HG03469 (cell line): ENCODE results near the gene PRKN.

Experiments used
- ATAC-seq: cut with Tn5 transposase; IDR thresholded peaks from one replicate; pipeline ENCODE4 v1.9.1; 2021; ENCODE audit warnings: mild to moderate bottlenecking, moderate library complexity, moderate number of reproducible peaks; ENCODE audit not compliant: unreplicated experiment

Gene PRKN

DNA sequence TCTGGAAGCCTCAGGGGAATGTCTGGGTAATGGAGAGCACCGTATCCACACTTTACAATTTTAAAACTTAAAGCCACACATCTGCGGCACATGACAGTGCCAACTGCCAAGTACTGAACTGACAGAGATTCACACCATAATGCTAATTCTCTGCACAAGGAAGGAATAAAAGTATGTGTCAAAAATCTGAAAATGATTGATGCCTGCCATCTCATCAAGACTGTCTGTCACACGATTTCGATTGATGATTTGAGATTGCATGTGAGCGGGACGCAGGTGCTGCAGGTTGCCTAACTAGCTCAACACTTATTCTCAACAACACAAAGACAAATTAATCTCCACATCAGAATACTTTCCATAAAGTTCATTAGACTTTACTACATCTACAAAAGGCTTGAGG is 391.2 kb downstream of the PRKN start:
- no peak for ATAC-seq

DNA sequence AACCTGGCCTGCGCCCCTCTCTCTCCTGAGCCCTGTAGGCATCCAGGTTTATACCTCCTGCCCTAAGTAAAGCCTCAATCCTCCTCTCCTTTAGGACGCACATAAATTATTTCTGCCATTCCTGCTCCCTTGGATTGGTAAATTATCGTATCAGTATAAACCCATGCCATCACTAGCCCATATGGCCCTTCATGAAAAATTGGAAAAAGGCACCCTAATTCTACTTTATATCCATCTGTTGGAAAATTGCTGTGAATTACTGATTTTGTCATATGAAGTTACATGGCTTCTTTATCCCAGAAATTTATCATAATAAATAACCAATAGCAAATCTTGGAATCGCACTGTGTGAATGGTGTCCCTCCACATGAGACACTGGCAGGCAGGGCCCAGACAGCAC is 395.2 kb downstream of the PRKN start:
- no peak for ATAC-seq

DNA sequence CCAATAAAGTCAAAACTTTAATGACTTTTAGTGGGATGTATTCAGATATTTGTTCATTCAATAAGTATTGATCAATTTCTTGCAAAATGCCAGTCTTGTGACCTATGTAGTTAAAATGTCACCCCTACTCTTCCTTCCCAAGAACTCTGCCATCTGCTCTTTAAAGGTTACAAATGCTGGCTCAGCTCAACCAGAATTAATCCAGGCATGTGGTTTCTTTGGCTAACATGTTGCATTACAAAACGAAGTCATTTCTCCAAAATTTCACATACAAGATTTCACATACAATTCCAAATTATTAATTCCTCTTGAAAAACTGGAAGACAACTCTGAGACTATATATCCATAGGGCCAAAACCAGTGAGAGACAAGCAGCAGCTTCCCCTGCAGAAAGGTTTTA is 395.7 kb downstream of the PRKN start:
- no peak for ATAC-seq

DNA sequence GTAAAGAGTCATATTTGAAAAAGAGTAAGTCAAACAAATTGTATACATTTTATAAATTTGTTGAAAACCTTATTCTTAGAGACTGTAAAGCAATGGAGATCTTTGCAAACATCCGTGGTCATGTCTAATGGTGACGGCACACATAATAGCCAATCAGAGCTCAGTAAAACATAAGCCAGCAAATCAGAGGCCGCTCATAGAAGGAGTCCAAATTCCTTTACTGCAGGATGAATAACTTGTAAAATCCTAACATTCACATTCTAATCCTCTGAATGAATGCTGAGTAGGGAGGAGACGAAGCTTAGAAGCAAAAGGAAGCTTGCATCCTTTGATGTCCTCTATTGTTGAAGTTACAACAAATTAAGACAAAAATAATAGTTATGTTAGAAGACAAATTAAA is 401.7 kb downstream of the PRKN start:
- ATAC-seq = no peak

DNA sequence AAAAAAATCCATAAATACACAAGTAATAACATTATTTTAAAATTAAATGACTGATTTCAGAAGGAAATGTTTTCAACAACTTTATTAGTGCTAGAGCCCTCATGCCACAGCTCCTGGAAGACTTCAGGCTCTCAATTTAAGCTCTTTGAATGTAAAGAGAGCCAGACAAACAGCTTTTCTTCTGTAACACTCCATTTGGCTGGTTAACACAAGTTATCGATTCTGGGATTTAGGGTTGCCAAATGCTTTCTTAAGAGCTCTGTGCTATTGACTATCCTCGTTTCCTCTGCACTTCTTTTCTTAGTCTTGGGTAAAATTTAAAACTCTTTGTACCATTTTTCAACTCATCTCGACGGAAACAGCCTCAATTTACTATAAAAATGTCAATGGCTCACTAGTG is 402.5 kb downstream of the PRKN start:
- no peak for ATAC-seq

DNA sequence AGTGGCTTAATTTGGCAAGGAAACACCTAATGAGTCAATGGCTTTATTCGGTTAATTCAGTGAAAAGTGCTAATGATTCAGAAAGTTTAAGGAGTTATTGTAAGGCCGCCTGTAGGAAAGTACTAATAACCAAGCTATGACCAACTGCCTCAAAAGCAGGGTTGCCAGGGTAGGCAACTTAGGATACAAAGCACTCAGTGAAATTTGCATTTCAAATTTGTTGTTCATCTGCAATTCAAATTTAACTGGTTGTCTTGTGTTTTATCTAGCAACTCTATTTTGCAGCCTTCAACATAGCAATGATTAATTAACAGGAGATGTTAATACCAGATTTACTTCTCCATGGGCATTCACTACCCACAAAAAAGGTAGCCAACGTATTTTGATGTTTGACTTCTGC is 412.3 kb downstream of the PRKN start:
- no peak for ATAC-seq

DNA sequence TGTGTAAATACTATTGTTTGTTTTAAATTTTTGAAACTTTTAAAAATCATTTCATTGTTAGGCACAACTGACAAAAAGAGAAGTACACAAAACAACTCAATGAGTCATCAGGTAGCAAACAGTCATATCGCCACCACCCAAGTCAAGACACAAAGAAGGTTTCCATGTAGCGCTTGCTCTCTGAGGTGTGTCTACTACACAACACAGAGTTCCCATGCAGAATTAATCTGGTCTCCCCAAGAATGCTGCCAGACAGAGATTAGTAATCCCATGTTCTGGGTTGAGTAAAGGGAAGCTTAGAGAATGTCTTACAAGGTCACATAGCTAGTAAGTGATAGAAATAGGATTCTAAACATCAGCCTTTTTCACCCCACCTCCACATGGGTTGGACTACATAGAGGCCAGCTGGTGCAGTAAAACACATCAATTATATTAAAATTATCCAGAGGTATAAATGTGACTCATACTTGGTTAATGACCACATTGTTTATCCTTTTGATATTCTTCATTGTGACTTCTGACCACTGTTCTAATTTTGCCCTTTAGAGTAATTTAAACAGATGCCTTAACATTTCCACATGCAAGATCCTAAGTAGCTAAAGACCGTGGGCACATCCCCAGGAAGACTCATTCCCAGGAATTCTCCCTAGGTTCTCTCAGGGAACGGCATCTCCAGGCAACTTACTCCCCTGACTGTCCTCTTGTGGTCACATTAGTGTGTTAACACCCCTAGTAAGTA is 413.5 kb downstream of the PRKN start:
- ATAC-seq = no peak

DNA sequence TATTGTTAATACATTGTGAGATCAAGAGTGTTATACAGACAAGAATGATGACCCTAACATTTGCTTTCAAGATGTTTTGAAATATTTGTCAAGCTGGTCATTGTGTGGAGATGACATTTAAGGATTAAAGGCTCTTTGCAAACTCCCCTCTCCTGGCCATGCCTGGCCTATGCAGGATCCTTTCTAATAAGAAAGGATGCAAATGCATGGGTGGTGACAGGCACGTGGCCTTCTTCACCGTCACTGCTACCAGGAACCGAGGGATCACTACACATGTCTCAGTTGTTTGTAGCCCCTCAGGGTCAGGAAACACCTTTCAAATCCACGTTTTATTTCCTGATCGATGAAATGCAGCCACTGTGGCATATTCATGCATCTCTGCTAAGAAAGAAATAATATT is 419.7 kb downstream of the PRKN start:
- no peak for ATAC-seq

DNA sequence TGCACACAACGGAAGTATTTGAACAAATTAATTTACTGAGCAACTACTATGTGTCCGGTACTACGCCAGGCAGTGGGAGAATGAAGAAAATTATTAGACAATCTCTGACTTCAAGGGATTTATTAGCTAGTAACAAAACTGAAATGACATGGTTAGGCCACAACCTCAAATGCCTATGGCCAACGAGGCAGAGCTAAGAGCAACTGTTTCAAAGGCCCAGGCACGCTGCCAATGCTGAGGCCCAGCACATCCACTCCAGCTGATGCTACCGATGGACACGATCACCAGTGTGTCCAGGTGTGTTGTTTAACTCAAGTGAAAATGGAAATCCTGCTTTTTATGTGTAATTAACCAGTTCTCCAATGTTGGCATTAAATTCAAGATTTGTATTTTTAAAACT is 420.9 kb downstream of the PRKN start:
- ATAC-seq = no peak

DNA sequence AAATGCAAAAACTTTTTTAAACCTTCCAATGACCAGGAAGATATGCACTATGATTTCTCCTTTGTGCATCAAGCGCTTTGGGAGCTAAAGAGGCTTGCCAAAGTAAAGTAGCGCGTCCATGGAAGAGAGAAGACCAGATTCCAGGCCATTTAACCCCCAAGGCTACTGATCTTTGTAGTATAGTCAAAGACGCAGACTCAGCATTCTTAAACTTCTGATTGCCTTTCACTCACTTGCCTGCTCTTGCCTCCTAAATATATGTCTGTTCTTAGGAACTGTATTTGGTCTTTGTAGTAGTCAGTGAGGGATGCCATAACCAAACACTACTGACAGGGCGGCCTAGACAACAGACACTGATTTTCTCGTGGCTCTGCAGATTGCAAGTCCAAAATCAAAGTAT is 426.4 kb downstream of the PRKN start:
- no peak for ATAC-seq

DNA sequence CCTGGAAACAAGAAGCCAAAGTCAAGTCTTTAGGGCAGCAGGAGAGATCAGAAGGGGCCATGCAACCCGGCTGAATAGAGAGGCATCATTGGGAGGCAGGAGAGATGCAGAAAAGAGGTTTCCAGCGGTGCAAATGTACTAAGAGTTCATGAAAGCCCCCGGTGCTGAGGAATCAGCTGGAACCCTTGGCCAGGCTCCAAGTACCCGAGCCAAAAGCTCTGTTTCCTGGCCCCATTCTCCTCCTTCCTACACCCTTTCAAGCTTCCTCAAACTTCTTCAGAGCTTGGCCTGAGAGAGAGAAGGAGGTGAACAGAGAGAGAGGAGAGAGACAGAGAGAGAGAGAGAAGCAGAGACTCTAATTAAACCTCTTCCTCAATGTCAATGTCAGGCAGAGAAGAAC is 433.5 kb downstream of the PRKN start:
- ATAC-seq = no peak

DNA sequence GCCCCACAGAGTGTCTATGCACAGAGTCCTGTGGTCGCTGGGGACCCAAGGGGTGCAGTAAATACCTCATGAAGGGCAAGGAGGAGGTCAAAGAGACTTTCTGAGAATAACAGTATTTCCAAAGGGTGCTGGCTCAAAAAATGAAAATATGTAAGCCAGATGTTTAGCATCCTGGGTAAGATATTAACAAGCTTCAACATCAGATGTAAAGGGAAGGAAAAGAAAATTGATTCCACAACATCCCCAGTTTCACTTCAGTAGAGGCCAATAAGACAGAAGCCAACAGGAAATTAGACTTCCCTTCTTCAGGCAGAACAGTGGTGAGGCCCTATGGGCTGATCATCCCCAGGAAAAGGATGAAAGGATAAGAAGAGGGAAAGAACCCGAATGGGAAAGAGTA is 434.7 kb downstream of the PRKN start:
- no peak for ATAC-seq

DNA sequence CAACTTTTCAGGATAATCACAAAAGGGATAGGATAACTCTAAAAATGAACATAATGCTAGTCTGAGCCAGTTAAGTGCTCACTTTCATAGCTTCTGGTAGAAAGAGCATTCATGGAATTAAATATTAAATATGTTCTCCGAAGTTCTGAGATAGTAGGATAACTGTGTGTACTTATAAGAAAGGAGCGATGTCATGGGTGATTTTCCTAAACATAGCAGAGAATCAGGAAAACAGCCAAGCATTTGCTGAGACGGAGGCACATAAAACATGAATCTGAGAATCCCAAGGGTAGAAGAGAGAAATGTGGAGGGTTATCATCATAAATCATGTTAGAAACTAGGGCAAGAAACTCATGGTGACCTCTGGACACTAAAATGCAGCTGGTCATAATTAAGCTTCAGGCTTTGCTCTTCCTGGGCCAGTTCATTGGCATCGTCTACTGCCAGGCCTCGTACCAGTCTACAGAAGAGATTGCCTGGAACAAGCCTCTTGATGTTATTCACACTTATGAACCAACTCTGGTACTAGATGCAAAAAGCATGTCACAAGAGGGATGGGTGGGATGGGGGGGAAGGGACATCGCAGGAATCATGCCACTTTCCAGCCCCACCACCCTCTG is 436.6 kb downstream of the PRKN start:
- no peak for ATAC-seq

DNA sequence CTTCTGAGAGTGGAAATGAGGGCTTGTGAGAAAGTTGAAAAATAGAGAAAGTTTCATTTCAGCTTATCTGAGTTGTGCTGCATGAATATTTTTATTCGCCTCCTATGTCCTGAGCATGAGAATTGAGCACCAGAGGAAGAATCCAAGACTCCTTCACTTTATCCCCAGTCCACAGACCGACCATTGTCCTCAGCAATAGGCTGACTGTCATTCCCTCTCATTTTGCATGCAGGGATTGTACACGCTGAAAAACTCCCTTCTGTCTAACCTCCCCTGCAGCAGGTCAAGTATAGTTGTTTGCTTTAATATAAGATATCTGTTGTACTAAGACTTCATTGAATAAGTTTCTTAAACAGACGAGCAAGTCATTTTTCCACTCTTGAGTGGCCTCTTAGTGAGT is 437.6 kb downstream of the PRKN start:
- ATAC-seq = no peak

DNA sequence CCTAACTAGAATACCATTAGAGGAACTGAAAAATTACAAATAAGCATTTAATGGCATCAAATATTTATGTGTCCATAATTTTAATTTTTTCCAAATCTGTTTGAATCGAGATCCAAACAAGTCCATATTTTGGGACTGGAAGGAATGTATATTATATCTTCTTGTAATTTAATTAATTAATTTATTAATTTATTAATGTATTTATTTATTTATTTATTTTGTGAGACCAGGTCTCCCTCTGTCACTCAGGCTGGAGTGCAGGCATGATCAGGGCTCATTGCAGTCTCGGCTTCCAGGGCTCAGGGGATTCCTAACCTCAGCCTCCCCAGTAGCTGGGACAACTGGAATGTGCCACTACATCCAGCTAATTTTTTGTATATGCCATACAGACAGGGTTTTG is 453.6 kb downstream of the PRKN start:
- no peak for ATAC-seq

DNA sequence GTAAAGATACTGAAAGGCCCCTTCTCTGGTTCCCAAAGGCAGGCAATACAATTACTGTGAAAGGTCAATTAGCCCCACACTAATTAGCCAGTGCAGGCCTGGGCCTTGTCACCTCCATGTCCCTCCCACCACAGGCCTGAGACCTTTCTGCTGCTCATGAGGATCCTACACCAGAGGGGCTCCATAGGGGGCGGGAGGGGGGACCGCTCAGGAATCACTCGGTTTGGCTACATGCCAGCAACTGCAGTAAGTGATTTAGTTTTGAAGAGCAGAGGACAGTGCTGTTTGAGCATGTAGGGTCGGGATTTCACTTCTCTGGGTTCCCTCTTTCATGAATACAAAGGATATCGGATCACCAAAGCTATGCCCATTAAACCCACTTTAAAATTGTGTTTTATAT is 455.6 kb downstream of the PRKN start:
- no peak for ATAC-seq

DNA sequence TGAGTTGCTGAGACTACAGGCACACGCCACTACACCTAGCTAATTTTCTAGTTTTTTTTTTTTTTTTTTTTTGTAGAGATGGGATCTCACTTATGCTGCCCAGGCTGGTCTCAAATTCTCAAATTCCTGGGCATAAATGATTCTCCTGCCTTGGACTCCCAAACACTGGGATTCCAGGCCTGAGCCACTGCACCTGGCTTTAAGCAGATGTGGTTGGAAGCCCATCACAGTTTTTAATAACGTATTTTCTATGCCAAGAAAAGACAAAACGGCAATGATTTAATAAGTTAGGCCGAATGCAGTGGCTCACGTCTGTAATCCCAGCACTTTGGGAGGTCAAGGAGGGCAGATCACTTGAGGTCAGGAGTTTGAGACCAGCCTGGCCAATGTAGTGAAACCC is 456.6 kb downstream of the PRKN start:
- no peak for ATAC-seq

DNA sequence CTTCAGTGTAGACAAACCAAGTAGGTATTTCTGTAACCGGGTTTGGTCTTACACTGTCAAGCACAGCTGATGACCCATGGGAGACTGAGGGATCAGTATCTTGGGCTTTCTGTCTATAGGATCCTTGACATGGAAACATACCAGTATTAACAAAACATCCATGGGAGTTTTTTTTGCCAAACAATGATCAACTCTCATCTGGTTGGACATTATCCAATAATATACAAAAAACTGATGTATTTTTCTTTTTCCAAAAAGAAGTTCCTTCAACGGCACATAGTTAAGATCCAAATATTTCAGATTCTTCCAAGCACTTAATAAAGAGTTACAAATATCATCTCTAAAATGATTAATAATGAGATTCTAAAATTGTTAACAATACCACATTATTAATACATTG is 459.9 kb downstream of the PRKN start:
- ATAC-seq = no peak

DNA sequence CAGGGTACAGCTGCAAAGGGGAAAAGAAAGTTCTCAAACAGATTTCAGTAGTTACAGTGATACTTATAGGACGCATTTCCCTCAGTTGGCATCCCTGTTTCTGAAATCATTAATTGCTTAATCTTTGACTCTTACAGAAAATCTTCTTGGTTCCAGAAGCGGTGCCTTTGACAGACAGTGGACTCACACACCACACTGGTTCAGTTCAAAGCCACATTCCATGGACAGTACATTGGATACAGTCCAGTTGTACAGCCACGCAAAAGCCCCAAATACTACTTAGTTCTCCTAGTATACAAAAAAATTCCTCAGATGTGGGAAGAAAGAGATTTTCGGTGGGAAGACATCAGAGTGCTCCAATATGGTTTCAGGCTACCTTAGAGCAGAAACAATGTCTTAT is 460.4 kb downstream of the PRKN start:
- no peak for ATAC-seq

DNA sequence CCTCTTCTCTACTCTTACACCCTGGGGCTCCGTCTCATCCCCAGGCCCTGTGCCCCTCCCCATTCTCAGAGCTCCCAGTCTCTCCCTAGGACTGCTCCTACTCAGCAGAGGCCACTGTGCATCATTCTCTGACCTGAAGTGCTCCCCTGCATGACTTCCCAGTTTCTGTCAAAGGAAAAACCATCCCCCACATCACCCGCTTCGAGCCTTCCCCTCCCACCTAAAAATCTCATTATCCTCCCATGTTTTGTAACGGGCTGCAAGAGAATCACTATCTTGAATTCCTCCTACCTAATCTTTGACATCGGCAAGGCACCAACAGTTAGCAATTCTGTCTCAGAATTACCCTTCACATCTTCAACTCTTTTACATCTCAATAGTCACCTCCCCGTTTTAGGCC is 463.0 kb downstream of the PRKN start:
- no peak for ATAC-seq

DNA sequence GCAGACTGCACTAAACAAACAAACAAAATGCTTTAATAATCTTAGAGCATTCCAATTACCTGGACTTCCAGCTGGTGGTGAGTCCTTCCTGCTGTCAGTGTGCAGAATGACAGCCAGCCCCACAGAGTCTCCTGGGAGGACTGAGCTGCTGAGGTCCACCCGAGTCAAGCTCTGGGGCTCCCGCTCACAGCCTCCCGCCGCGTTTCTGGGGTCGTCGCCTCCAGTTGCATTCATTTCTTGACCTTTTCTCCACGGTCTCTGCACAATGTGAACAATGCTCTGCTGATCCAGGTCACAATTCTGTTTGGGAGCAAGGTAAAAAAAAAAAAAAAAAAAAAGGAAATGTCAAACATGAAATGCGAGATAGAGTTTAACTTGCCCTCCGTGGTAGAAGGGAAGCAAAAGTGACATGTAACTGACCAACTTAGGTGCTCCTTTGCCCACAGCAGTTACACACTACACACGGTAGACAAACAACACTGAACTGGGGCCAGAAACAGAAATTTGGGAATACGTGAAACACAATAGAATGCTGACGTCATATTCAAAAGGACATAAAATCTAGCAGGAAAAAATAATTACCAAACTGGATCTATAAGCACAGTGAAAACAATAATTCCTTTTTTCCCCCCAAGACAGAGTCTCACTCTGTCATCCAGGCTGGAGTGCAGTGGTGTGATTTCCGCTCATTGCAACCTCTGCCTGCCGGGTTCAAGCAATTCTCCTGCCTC is 464.9 kb downstream of the PRKN start:
- ATAC-seq = no peak

DNA sequence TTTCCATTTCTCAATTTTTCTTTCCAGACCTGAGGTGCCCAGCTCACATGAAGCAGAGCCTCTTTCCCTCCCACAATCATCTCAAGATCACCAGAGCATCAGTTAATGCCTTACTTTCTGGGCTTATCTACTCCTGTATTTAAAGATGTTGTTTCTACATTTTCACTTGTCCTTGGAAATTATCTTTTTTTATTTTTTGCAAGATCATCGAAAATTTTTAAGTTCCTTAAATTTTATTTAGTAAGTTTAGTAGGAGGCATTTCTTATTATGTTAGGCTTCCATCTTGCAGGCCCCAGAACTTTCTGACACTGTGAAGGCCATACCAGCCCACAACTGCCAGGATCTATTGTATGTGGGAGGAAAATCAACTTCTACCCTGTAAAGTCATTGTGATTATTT is 466.0 kb downstream of the PRKN start:
- no peak for ATAC-seq
